Right cardiac atrium (tissue), 5 donors: ENCODE data around the gene TNNI3. TPM values are rescaled to one million over a fixed set of nuclear protein-coding genes. Genes with fewer than 3 reads are reported as not detected.

Experiments
- ATAC-seq, 2 donors: fragments of 200-7000 bp; cut with Tn5 transposase; one replicate each; pipeline versions ENCODE4 v1.8.0 to v1.9.1; 2020; ENCODE audit warnings: moderate library complexity in 2 of 2, mild to moderate bottlenecking in 1 of 2
- DNase-seq, 3 donors: peaks; one replicate each; pipeline ENCODE4 v3.0.0-alpha.2; 2020
- H3K27ac ChIP-seq: one replicate; pipeline ENCODE4 v1.5.1; 2013; ENCODE audit warnings: mild to moderate bottlenecking, low read length, control low read depth, moderate library complexity
- H3K27me3 ChIP-seq: one replicate; pipeline ENCODE4 v1.6.1; 2013; ENCODE audit not compliant: control insufficient read depth, insufficient read depth
- H3K4me1 ChIP-seq: one replicate; pipeline ENCODE4 v1.6.1; 2013; ENCODE audit warnings: low read length; ENCODE audit not compliant: control insufficient read depth, insufficient read depth
- H3K4me3 ChIP-seq: one replicate; pipeline ENCODE4 v1.5.1; 2013; ENCODE audit warnings: low read length, control low read depth
- H3K9me3 ChIP-seq: one replicate; pipeline ENCODE4 v1.6.1; 2013; ENCODE audit warnings: low read length; ENCODE audit not compliant: control insufficient read depth
- WGBS: extraction: QIAGEN DNeasy Blood & Tissue Kit; methylation state at CpG from one replicate; pipeline ENCODE4 v1.1.7; 2013; 5-methylcytosine and 5-hydroxymethylcytosine counted together
- intact Hi-C, 4 donors: fragments of 100-400 bp; cut with DNase I; formaldehyde crosslinking; loops; one replicate each; pipeline versions ENCODE4 v1.11.0 to v1.14.0; 2022 to 2023
- polyA plus RNA-seq: library from polyadenylated mRNA; stranded (reverse); fragments of 200-250 nt; gene quantifications from one replicate; pipeline ENCODE4 v1.2.3, GENCODE V29; 2013
- total RNA-seq, 4 donors: library from RNA; stranded (reverse); fragmentation: NEBNext Ultra II Directional; extraction: Animal tissue kit (Norgen Biotek cat#: 25700); gene quantifications; one replicate each; pipeline ENCODE4 v1.2.1, GENCODE V29; 2021
- donor health status: healthy with polysubstance abuse.
- donor health status: DM: no; HTN: yes; CAD: no.
- donor health status: DM: no; HTN: no; CAD: no.
- donor health status: DM: no; HTN: yes; CAD: no; lungs with severe emphysema.
- donor health status: DM: yes; HTN: yes; CAD: no.

Gene TNNI3
- total and polyA plus RNA-seq, 5 donors, result 1,638 to 8,501 (median 2,994) TPM

DNA sequence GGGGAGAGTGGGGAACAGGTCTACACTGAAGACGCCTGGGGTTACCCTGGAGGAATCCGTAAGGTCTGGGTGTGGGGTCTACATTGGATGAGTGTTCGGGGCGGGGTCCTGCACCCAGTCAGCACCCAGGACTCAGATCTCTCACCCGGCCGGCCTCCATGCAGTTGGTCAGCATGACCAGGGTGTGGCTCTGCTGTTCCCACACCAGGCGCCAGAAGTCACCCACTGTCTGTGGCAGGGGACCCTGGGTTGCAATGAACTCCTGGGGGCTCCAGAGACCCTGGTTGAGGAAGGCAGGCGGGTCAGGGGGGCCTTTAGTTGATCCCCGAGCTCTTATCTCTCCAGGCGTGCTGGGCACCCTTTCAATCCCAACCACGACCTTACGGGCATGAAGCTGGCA lies 28.5 kb upstream of the TNNI3 start:
- no peaks in the 10 kb centered on the region for H3K4me1 ChIP-seq
- intact Hi-C loops, result no loop called here
- ATAC-seq, result no peak
- H3K4me3 ChIP-seq, result no peak overlapping the region
- DNase-seq, result no peak
- WGBS, result 76% methylated on average over 12 of the region's 12 CpGs
- H3K27ac ChIP-seq, result no peak overlapping the region
- H3K27me3 ChIP-seq, result no peaks in the 10 kb centered on the region
- no peaks in the 10 kb centered on the region for H3K9me3 ChIP-seq

DNA sequence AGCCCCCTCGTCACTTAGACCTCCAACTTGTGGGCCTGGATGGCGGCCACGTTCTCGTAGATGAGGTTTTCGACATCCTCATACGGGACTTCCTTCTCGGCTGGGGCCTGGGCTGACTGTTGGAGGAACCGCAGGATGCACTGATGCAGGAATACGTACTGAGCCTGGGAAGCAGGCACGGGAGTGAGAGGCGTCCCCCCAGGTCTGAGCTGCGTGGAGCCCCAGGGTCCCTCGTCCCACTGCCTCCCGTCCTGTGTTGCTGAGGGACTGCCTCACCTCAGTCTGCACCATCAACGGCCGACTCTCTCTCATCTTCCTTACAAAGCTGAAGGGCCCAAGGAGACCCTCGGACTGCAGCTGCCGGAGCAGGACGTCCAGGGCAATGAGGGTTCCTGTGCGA lies 24.2 kb upstream of the TNNI3 start:
- Histone ChIP-seq H3K9me3 (no peaks in the 10 kb centered on the region), H3K27ac (no peak overlapping the region), H3K27me3 (no peaks in the 10 kb centered on the region), H3K4me3 (no peak overlapping the region), H3K4me1 (no peaks in the 10 kb centered on the region)
- no peak for DNase-seq
- intact Hi-C loops, result no loop called here
- 71% methylated on average over 20 of the region's 20 CpGs for WGBS
- no peak for ATAC-seq

DNA sequence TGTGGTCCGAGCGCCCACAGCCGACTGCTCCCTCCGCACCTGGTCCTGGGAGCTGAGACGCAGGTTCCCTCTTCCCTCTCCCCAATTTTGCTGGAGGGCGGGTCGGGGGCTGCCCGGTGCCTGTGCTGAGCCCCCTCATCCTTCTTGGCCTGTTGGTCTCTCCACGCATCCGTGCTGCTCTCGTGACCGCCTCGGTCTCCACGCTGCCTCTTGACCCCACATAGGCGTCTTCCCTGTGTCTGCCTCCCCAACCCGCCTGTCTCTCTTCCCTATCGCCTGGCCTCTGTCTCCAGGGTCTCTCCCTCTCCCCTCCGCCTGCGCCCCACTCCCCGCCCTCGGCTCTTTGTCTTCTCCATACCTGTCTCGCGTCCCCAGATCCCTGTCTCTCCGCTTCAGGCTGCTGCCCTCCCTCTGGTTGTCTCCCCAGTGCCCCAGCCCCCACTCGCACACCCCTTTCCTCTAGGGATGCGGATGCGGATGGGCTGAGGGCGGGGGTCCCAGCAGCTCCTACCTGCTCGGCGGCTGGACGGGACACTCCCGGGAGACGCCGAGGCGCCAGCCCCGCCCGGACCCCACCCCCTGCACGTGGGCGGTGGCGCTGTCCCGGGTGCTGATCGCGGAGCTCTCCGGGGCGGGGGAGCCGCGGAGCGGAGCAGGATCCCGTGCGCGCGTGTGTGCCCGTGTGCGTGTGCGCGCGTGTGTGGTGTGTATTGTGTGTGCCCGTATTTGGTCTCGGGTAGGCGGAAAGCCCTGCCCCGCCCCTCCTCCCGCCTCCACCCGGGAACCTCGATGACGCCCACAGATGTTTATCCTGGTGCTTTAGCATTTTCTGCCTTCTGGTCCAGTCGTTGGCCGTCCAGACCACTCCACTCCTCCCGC lies 22.3 kb upstream of the TNNI3 start, which contains the start of gene SYT5:
Gene SYT5, minus strand, starts transcription at position 684 of the 879 bp plus-strand sequence. CDS start 1,248 bp downstream, outside the sequence.
- H3K9me3 ChIP-seq, result no peaks in the 10 kb centered on the region
- DNase-seq (peak; percentile 42 to 77 (median 67)), ATAC-seq (peak; percentile 79 to 83)
- H3K27me3 ChIP-seq, result no peaks in the 10 kb centered on the region
- H3K27ac ChIP-seq, result no peak within 1 kb of the TSS
- H3K4me1 ChIP-seq, result no peaks in the 10 kb centered on the region
- H3K4me3 ChIP-seq, result peak within 1 kb of the TSS; percentile 16
- intact Hi-C loops, result no loop called here
- 2% methylated on average over 68 of the region's 68 CpGs for WGBS

DNA sequence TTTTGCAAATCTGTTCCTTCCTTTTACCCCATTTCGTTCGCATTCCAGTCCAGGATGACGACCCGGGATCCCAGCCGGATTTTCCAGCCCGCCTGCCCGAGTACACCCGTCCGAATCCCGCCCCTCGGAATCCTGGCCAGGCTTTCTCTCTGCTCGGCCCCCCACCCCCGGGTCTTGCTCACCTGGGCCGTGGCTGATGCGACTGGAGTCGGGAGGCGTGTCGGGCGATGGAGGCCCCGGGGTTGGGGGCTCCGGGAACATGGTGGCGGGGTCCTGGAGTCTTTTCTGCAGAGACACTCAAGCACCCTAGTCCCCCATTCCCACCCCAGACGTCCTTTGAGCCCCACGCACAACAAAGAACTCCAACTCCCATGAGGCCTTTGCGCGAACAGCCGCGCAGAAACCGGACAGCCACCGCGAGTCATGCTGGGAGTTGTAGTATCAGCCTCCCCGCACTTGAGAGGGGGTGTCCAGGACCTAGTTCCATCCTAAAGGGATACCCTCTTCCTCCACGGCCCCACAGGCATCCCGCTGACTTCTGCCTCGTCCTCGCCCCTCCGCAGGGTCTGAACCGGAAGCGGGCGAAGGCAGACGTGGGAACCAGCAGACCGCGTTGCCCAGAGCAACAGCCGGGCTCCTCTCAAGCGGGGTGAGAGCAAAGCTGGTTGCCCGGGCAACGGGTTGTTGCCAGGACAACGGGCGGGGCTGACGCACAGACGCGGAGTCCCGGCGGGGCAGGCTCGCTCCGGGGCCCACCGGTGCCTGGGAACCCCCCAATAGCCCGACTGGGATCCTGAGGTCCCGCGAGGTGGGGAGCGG lies 21.5 kb upstream of the TNNI3 start:
- ATAC-seq, result peak; percentile 69 to 75
- intact Hi-C loops, result no loop called here
- 3% methylated on average over 61 of the region's 61 CpGs for WGBS
- Histone ChIP-seq H3K4me3 (peak overlapping the region; percentile 16), H3K27me3 (no peaks in the 10 kb centered on the region), H3K9me3 (no peaks in the 10 kb centered on the region), H3K4me1 (no peaks in the 10 kb centered on the region), H3K27ac (no peak overlapping the region)
- peak; percentile 79 to 89 (median 86) for DNase-seq

DNA sequence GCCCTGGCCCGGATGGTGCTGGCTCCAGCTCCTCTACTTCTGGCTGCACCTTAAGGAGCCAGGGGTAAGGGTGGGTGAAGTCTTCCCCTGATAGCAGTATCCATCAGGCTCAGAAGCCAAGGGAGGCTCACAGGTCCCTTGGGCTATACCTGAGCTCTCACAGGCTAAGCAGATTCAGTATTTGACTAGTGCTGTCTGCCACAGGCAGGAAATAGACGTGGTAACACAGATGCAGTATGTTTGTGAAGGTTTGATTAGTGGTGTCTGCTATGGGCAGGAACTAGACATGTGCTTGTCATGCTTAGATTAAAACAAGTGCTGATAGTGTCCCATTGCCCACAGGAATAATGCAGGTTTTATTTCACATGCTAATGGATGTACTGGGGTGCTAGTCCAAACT lies 18.5 kb upstream of the TNNI3 start:
- H3K4me1 ChIP-seq, result no peaks in the 10 kb centered on the region
- 38% methylated on average over 2 of the region's 2 CpGs for WGBS
- no peaks in the 10 kb centered on the region for H3K9me3 ChIP-seq
- intact Hi-C loops, result no loop called here
- H3K27me3 ChIP-seq, result no peaks in the 10 kb centered on the region
- H3K27ac ChIP-seq, result no peak overlapping the region
- ATAC-seq, result no peak
- H3K4me3 ChIP-seq, result no peak overlapping the region
- DNase-seq, result no peak

DNA sequence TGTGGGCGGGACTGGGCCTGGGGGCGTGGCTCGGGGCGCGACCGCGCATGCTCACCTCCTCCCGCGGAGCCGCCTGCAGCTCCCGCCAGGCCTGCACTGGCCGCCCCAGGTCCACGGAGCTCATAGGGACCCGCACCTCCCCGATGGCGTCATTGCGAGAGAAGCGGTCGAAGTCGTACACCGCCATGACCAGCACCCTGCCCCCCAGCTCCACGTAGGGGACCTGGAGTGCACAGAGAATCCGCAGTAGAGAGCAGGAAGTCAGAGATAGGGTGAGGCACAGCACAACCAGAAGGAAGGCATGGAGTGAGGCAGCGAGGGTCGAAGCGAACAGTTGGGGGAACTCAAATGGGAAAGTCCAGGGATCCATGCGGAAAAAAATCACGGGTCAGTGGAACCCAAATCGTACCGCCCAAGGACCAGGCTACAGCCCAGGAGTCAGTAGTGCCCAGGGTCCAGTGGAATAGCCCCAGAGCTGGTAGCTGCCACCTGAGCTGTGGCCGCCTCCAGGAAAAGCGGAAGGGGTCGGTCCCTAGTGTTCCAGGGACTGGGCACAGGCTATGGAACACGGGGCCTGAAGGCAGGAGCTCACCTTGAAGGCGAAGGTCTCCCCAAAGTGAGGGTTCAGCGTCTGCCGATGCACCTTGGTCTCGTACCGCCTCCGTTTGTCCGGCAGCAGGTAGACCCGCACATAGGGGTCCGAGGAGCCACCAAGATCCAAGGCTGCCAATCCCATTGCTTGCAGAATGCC lies 17.8 kb upstream of the TNNI3 start:
- no peak overlapping the region for H3K4me3 ChIP-seq
- H3K4me1 ChIP-seq, result no peaks in the 10 kb centered on the region
- no peak overlapping the region for H3K27ac ChIP-seq
- 64% methylated on average over 43 of the region's 43 CpGs for WGBS
- no peak for ATAC-seq
- H3K9me3 ChIP-seq, result no peaks in the 10 kb centered on the region
- no peaks in the 10 kb centered on the region for H3K27me3 ChIP-seq
- no peak for DNase-seq
- intact Hi-C loops, result no loop called here

DNA sequence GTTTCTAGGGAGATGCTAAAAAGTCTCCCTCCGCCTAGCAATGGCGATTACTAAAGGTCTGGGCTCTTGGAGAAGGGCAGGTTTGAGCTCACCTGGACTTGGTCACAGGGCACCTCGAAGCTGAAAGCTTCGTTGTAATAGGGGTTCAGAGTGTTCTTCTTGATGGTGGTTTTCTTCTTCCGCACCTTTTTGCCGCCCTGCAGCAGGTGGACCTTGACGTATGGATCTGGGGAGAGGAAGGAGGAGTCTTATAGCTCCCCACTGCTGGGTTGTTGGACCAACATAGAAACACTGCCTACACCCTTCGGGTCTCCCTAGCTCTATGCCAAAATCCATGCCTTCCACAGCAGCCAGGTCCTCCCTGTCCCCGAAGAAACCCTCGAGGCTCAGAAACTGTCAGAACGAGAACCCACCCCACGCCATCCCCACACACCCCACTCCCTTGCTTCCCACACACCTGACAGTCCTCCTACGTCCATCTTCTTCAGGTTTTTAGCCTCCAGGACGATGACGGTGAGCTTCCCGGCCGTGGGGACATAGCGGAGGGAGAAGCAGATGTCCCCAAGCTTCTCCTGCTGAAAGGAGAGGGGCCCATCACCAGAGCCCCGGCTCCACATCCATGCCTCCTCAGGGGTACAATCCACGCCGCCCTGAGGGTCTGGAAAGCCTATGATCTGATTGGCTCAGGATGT lies 17.0 kb upstream of the TNNI3 start:
- 63% methylated on average over 21 of the region's 21 CpGs for WGBS
- Histone ChIP-seq H3K9me3 (no peaks in the 10 kb centered on the region), H3K27me3 (no peaks in the 10 kb centered on the region), H3K4me3 (no peak overlapping the region), H3K4me1 (no peaks in the 10 kb centered on the region), H3K27ac (no peak overlapping the region)
- DNase-seq (no peak), ATAC-seq (no peak)
- intact Hi-C loops, result no loop called here

DNA sequence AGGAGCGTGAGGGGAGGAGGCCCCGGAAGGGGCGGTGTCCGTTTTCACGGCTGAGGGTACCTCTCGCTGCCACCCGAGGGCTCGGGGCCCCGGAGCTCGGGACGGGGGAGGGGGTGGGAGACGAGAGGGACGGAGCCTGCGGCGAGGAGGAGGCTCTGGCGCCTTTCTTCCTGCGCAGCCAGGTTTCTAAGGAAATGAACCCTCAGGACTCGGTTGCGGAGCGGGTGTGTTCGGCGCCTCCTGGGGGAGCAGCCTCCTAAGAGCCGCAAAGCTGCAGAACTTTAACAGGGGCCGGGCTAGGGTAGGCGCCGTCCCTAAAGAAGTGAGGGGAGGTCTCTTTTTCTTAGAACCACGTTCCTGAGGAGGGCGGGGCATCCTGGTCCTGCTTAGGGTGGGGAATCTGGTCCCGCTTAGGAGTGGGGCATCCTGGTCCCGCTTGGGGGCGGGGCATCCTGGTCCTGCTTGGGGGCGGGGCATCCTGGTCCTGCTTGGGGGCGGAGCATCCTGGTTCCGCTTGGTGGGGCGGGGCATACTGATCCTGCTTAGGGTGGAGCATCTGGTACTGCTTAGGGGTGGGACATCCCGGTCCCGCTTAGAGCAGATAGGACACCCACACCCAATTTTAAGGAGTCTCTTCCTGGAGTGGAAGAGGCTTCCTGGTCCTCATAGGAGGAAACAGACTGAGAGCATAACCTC lies 16.3 kb upstream of the TNNI3 start:
- peak; percentile 81 to 93 (median 85) for DNase-seq
- H3K9me3 ChIP-seq, result no peaks in the 10 kb centered on the region
- H3K27ac ChIP-seq, result no peak overlapping the region
- no peaks in the 10 kb centered on the region for H3K4me1 ChIP-seq
- intact Hi-C loops, result no loop called here
- peak overlapping the region; percentile 46 for H3K4me3 ChIP-seq
- 1% methylated on average over 37 of the region's 37 CpGs for WGBS
- H3K27me3 ChIP-seq, result no peaks in the 10 kb centered on the region
- ATAC-seq, result peak; percentile 86 to 91

DNA sequence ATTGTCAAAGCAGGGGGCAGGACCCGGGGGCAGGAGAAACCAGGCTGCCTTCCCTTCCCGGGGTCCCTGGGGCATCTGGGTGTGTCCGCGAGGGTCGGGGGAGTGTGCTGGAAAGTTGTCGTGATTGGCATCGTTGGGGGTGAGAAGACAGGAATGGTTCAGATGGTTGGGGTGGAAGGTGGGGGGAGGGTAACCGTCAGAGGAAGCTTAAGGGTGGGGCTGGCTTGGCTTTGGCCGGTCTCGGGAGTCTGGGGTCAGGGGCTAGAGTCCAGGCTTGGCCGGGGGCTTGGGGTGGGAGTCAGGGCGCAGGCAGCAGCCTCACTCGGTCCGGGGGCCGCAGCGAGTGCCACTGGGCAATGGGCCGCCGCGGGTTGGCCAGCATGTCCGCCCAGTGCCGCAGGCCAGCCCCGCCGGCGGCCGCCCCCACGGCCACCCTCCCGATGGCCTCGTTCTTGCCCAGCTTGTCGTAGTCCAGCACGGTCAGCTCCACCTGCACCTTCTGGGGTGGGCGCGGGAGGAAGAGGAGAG lies 15.7 kb upstream of the TNNI3 start:
- H3K4me3 ChIP-seq, result peak overlapping the region; percentile 46
- no peaks in the 10 kb centered on the region for H3K9me3 ChIP-seq
- ATAC-seq (peak in 1 of 2 donors; percentile 37), DNase-seq (peak in 1 of 3 donors; percentile 49)
- WGBS, result 2% methylated on average over 32 of the region's 32 CpGs
- intact Hi-C loops, result no loop called here
- no peaks in the 10 kb centered on the region for H3K27me3 ChIP-seq
- H3K27ac ChIP-seq, result no peak overlapping the region
- H3K4me1 ChIP-seq, result no peaks in the 10 kb centered on the region

DNA sequence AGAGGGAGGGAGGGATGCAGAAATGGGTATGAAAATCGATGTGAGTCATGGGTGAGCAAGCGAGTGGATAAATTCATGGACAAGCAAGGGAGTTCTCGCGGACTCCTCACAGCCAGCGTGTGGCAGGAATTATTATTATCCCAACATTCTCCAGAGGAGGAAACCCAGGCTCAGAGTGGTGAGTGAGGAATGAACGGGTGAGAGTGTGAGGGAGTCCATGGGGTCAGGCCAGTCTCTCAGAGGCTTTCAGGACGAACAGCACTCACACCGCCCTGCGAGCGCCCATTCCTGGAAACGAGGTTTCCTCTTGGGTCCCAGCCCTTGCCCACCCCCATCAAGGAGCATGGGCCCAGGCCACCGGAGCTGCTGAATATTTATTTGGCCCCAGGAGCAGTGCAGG lies 15.2 kb upstream of the TNNI3 start:
- no peaks in the 10 kb centered on the region for H3K27me3 ChIP-seq
- WGBS, result 10% methylated on average over 12 of the region's 12 CpGs

More for the DNA sequence above, 15.2 kb upstream of the TNNI3 start:
- H3K4me1 ChIP-seq, result no peaks in the 10 kb centered on the region
- H3K4me3 ChIP-seq, result no peak overlapping the region
- DNase-seq, result no peak
- no peak for ATAC-seq
- intact Hi-C loops, result no loop called here
- H3K9me3 ChIP-seq, result no peaks in the 10 kb centered on the region
- H3K27ac ChIP-seq, result no peak overlapping the region
